OCI-LY1 (cell line): ENCODE measurements around the gene PTGIS.

Experiments used
- H2AFZ ChIP-seq: fragments of 200-600 bp; sonication (generic), shearing (Covaris generic); 2 replicates; pipeline ENCODE4 v1.6.0; 2014; ENCODE audit warnings: antibody characterized with exemption, mild to moderate bottlenecking, low read length
- H3F3A ChIP-seq: fragments of 200-600 bp; sonication (generic), shearing (Covaris generic); 2 replicates; pipeline ENCODE4 v1.6.0; 2014; ENCODE audit warnings: mild to moderate bottlenecking, antibody characterized with exemption, low read length, moderate library complexity; ENCODE audit not compliant: insufficient read depth
- H3K27ac ChIP-seq: fragments of 200-600 bp; sonication (generic); 2 replicates; pipeline ENCODE4 v1.5.1; 2014; ENCODE audit warnings: low read length, mixed run types, mild to moderate bottlenecking, low read depth; ENCODE audit not compliant: poor library complexity, severe bottlenecking
- H3K27me3 ChIP-seq: fragments of 200-600 bp; sonication (generic); 2 replicates; pipeline ENCODE4 v1.6.0; 2014; ENCODE audit warnings: antibody characterized with exemption, mild to moderate bottlenecking, low read length, moderate library complexity; ENCODE audit not compliant: insufficient read depth
- H3K36me3 ChIP-seq: fragments of 200-600 bp; sonication (generic); 2 replicates; pipeline ENCODE4 v1.6.1; 2014; ENCODE audit warnings: mild to moderate bottlenecking, antibody characterized with exemption, low read length, moderate library complexity, mixed read lengths; ENCODE audit not compliant: insufficient read depth
- H3K4me1 ChIP-seq: fragments of 200-600 bp; sonication (generic); 2 replicates; pipeline ENCODE4 v1.5.1; 2014; ENCODE audit warnings: mild to moderate bottlenecking, low read length, moderate library complexity; ENCODE audit not compliant: insufficient read depth, severe bottlenecking
- H3K4me2 ChIP-seq: fragments of 200-600 bp; sonication (generic), shearing (Covaris generic); 2 replicates; pipeline ENCODE4 v1.6.1; 2014; ENCODE audit warnings: low read length
- H3K4me3 ChIP-seq: fragments of 200-600 bp; sonication (generic); 2 replicates; pipeline ENCODE4 v1.5.1; 2014; ENCODE audit warnings: low read length, low read depth, mild to moderate bottlenecking, mixed read lengths; ENCODE audit not compliant: poor library complexity, severe bottlenecking
- H3K79me2 ChIP-seq: fragments of 200-600 bp; shearing (Covaris generic); 2 replicates; pipeline ENCODE4 v1.6.1; 2016; ENCODE audit warnings: mixed run types, low read length, mixed read lengths; ENCODE audit not compliant: insufficient read depth
- H3K9ac ChIP-seq: fragments of 200-600 bp; sonication (generic), shearing (Covaris generic); 2 replicates; pipeline ENCODE4 v1.6.1; 2014; ENCODE audit warnings: mild to moderate bottlenecking, low read length, mixed read lengths
- H3K9me2 ChIP-seq: fragments of 200-600 bp; sonication (generic), shearing (Covaris generic); 2 replicates; pipeline ENCODE4 v1.6.1; 2014; ENCODE audit warnings: low read depth, mild to moderate bottlenecking, low read length, mixed read lengths
- H3K9me3 ChIP-seq: fragments of 200-600 bp; shearing (Covaris generic); 2 replicates; pipeline ENCODE4 v1.6.1; 2014; ENCODE audit warnings: low read length, mixed read lengths
- H4K20me1 ChIP-seq: fragments of 200-600 bp; sonication (generic), shearing (Covaris generic); 2 replicates; pipeline ENCODE4 v1.6.0; 2016; ENCODE audit warnings: mild to moderate bottlenecking, low read length; ENCODE audit not compliant: insufficient read depth
- EZH2 ChIP-seq: fragments of 200-600 bp; sonication (generic), shearing (Covaris generic); IDR thresholded peaks from 2 replicates; pipeline ENCODE4 v1.8.0; 2017; ENCODE audit warnings: borderline replicate concordance, mixed run types, mild to moderate bottlenecking, antibody characterized with exemption, low read length, moderate library complexity, mixed read lengths
- TF ChIP-seq, protein P1 (sequence below): fragments of 200-600 bp; sonication (generic), shearing (Covaris generic); IDR thresholded peaks from 2 replicates; pipeline ENCODE4 v1.5.1; 2017; ENCODE audit warnings: mild to moderate bottlenecking, antibody characterized with exemption, low read length, moderate library complexity, mixed read lengths

The PTGIS gene

GRCh38 chr20:49549801-49550551, 18.0 kb downstream of the PTGIS start:
- peaks cover 16% of the 10 kb centered on the region for H3K9me3 ChIP-seq
- H3F3A ChIP-seq = no peaks in the 10 kb centered on the region
- no peak overlapping the region for H3K9ac ChIP-seq
- no peak overlapping the region for H2AFZ ChIP-seq
- H3K27me3 ChIP-seq = peaks cover 18% of the 10 kb centered on the region; the same call in 1 of the 2 replicates
- H3K4me1 ChIP-seq = no peaks in the 10 kb centered on the region
- TF ChIP-seq, protein P1, sequence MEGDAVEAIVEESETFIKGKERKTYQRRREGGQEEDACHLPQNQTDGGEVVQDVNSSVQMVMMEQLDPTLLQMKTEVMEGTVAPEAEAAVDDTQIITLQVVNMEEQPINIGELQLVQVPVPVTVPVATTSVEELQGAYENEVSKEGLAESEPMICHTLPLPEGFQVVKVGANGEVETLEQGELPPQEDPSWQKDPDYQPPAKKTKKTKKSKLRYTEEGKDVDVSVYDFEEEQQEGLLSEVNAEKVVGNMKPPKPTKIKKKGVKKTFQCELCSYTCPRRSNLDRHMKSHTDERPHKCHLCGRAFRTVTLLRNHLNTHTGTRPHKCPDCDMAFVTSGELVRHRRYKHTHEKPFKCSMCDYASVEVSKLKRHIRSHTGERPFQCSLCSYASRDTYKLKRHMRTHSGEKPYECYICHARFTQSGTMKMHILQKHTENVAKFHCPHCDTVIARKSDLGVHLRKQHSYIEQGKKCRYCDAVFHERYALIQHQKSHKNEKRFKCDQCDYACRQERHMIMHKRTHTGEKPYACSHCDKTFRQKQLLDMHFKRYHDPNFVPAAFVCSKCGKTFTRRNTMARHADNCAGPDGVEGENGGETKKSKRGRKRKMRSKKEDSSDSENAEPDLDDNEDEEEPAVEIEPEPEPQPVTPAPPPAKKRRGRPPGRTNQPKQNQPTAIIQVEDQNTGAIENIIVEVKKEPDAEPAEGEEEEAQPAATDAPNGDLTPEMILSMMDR = no peak
- no peak for TF ChIP-seq EZH2
- H3K9me2 ChIP-seq = no peaks in the 10 kb centered on the region
- H3K4me3 ChIP-seq = no peak overlapping the region
- H3K79me2 ChIP-seq = no peaks in the 10 kb centered on the region
- H3K36me3 ChIP-seq = no peaks in the 10 kb centered on the region; the same call in 1 of the 2 replicates
- H4K20me1 ChIP-seq = no peaks in the 10 kb centered on the region
- no peak overlapping the region for H3K27ac ChIP-seq
- H3K4me2 ChIP-seq = no peak overlapping the region

GRCh38 chr20:49548371-49548947, 19.5 kb downstream of the PTGIS start:
- Histone ChIP-seq H3K9me3 (peaks cover 12% of the 10 kb centered on the region), H3K4me2 (no peak overlapping the region), H3K4me3 (no peak overlapping the region), H3K79me2 (no peaks in the 10 kb centered on the region), H3K9ac (no peak overlapping the region), H4K20me1 (no peaks in the 10 kb centered on the region), H3K27me3 (peaks cover 20% of the 10 kb centered on the region; the same call in 1 of the 2 replicates), H3K4me1 (no peaks in the 10 kb centered on the region), H3K27ac (no peak overlapping the region), H3K9me2 (no peaks in the 10 kb centered on the region), H2AFZ (no peak overlapping the region), H3F3A (no peaks in the 10 kb centered on the region), H3K36me3 (no peaks in the 10 kb centered on the region; the same call in 1 of the 2 replicates)
- TF ChIP-seq EZH2 = no peak
- TF ChIP-seq, protein P1 = no peak

GRCh38 chr20:49545572-49545971, 22.4 kb downstream of the PTGIS start:
- no peaks in the 10 kb centered on the region for H3K79me2 ChIP-seq
- no peaks in the 10 kb centered on the region; the same call in 1 of the 2 replicates for H3K36me3 ChIP-seq

More at GRCh38 chr20:49545572-49545971, 22.4 kb downstream of the PTGIS start:
- H3K9me3 ChIP-seq = peaks cover 12% of the 10 kb centered on the region
- H2AFZ ChIP-seq = no peak overlapping the region
- peaks cover 20% of the 10 kb centered on the region; the same call in 1 of the 2 replicates for H3K27me3 ChIP-seq
- no peaks in the 10 kb centered on the region for H3F3A ChIP-seq
- no peak overlapping the region for H3K4me2 ChIP-seq
- no peak overlapping the region for H3K9ac ChIP-seq
- TF ChIP-seq, protein P1 = peak; percentile 27; the same call in 1 of the 2 replicates
- no peak for TF ChIP-seq EZH2
- no peak overlapping the region for H3K4me3 ChIP-seq
- no peaks in the 10 kb centered on the region for H3K4me1 ChIP-seq
- H3K9me2 ChIP-seq = no peaks in the 10 kb centered on the region
- no peaks in the 10 kb centered on the region for H4K20me1 ChIP-seq
- H3K27ac ChIP-seq = no peak overlapping the region
